HG03060 (cell line): ENCODE results near the gene CCDC28A.
A peak's percentile ranks its signal among the peaks of the same experiment; 100 is the strongest.
"Not testable (repeated sequence)": the region's sequence is repeated elsewhere in the genome, so short reads cannot be mapped to it uniquely, and the experiment has no call there.

ENCODE experiments used
- ATAC-seq: cut with Tn5 transposase; IDR thresholded peaks from one replicate; pipeline ENCODE4 v1.9.1; 2021; ENCODE audit warnings: low read depth, moderate number of reproducible peaks; ENCODE audit not compliant: unreplicated experiment

Gene CCDC28A

DNA sequence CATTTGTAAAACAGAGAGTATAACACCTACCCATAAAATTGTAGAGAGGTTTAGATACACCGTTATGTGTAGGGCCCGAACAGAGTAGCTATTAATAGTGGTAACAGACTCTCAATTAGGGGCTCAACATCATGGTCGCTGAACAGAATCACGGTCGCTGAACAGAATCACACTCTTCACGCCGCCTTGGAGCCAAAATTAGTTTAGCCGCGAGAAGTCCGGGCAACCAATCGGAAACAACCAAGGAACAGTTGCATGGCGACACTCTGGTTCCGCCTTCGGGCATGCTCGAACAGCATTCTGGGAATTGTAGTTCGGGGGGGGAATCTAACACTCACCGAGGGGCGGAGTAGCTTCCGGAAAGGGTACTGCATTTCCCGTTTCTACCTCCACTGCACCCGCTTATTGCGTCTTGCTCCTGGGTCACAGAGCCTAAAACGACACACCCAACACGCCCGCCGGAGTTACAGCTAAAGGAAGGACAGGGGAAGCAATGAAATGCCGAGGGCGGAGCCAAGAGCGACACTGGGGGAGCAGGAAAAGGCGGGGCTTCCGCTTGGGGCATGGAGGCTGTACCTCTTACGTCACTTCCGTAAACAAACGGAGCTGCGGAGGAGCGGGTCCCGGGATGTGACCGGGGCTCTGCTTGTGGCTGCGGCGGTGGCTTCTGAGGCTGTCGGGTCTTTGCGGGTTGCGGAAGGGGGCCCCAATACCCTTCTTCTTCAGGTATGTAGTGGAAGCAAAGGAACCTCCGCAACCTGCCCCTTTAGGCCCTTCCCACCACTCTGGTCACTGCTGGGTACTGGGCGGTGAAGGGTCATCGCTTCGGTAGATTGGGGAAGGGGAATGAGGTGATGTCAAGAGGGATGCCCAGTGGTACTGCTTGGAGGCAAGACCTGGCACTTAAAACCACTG lies at the start of gene CCDC28A:
Gene CCDC28A (plus strand): TSS at position 593 of the 915 bp plus-strand sequence. CDS start 2,352 bp downstream, outside the sequence.
- ATAC-seq, result peak; percentile 79

DNA sequence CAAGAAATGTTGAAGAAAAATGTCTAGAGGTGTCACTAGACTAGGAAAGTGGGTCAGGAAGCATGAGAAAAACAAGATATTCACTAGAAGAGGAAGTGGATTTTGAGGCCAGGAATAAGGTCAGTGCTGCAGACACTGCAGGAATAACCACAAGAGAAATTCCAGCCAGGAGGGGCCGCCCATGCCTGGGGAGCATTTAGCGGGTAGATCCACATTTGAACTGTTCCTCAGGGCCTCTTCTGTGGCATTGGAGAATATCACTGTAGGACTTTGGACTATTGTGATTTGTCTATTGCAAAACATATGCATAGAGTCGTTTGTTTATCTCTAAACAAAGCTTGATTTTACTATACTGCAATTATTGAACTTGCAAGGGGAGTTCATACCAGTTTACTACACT lies 49.6 kb upstream of the CCDC28A start:
- no peak for ATAC-seq

DNA sequence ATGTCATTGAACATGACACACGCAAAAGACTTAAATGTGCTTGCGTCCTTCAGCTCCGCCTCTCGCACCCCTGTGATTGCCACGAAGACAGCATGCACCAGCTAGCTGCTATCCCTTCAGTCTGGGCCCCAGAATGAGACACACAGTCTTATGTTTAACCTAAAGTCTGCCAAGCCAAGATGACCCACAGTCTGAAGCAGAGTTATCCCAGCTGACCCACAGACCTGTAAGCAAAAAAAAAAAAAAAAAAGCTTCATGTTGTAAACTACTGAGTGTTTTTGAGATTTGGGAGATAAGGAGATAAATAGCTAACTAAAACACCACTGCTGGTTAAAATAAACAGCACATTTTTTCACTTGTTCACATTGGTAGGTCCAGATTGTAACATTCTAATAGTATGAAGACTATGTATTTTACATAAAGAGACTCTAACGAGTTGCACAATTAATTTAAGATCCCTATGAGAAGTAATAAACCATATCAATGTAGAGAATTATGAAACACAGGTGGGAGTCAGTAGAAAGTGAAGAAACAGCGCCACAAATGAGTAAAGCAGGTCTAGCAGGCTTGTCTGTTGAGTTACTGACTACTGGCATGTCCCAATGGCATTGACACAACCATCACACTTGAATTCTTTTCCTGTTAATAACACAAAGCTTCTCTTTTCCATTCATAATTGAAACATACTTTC lies 47.4 kb upstream of the CCDC28A start:
- no peak for ATAC-seq

DNA sequence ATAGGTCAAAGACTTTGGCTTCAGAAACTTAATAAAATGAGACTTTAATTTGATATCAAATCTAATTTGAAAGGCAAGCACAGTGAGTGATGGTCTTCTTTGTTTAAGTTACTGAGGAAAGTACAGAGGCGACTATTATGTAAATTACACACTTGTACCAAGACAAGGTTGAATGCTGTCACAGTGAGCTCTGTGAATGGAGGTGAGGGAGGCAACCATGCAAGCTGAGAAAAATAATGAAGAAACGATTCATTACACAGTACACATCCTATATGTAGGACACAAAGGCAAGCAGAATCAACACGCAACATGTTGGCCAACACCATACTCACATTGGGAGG lies 46.8 kb upstream of the CCDC28A start:
- no peak for ATAC-seq

DNA sequence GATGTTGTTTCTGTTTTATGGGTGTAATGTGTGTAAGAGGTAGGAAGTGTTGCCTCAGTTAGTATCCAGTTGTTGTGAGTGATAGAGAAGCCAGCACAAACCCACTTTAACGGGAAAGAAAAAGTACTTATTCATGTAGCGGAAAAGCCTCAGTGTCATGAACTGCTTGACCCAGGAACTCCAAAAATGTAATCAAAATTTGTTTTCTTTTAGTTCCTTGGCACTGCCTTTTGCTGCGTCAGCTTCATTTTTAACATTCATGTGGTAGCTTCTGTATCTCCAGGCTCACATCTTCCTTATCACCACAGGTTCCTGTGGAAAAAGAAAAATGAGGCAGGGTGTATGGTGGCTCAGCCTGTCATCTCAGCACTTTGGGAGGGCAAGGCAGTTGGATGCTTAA lies 46.4 kb upstream of the CCDC28A start:
- ATAC-seq, result no peak

DNA sequence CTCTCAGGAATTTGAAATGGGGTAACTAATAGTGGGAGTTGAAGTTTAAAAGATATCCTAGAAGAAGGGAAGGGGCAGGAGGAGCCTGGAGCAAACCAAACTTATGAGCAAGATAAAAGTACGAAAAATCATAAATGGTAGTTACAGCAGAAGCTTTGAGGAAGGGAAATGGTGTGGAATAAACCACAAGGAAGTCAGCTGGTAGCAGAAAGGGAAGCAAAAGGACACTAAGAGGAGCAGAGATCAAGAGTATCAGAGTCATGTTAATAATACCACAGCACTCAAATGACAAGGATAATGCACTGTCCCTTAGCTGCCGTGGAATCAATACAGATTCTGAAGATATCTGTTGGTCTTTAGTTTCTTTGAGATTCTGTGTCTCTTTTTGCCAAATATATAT lies 44.9 kb upstream of the CCDC28A start:
- no peak for ATAC-seq

DNA sequence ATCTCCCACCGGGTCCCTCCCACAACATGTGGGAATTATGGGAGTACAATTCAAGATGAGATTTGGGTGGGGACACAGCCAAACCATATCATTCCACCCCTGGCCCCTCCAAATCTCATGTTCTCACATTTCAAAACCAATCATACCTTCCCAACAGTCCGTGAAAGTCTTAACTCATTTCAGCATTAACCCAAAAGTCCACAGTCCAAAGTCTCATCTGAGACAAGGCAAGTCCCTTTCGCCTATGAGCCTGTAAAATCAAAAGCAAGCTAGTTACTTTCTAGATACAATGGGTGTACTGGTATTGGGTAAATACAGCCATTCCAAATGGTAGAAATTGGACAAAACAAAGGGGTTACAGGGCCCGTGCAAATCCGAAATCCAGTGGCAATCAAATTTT lies 43.5 kb upstream of the CCDC28A start:
- not testable (repeated sequence) for ATAC-seq

DNA sequence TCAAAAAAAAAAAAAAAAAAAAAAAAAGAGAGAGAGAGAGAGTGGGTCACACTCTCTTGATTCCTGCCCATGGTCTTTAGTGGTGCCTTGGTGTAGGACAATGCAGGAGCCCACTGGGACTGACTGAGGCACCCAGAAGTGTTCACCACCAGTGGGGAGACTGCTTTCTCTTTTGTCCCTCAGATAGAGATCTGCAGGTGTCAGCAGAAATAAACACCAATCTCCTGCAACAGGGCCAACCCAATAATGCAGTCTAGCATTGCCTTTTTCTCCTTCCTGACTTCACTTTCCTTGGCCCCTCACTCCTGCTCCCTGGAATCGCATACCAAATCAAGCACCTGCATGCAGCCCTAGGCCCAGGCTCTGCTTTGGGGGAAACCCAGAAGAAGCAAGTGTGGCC lies 39.0 kb upstream of the CCDC28A start:
- no peak for ATAC-seq

DNA sequence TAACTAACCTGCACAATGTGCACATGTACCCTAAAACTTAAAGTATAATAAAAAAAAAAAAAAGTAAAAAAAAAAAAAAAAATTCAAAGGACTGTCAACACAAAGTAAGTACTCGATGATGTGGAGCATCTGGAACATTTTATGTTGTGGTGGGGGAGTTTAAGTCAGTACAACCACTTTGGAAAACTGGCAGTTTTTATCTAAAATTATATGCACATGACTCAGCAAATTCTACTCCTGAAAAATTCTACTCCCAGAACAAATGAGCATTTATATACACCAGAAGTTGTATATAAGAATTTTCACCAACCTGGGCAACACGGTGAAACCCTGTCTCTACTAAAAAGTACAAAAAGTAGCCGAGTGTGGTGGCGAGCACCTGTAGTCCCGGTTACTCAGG lies 36.9 kb upstream of the CCDC28A start:
- ATAC-seq, result no peak

DNA sequence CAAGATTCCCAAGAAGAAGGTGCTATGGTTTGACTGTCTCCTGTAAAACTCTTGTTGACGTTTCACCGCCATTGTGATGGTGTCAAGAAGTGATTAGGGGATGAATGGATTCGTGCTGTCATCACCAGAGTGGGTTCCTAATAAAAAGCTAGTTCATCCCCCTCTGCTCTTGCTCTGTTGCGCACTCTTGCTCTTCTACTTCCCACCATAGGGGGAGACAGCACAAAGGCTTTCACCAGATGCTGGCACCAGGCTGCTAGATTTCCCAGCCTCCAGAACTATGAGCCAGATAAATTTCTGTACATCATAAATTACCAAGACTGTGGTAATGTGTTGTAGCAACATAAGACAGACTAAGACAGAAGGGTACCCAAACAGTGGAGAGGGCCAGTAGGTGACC lies 21.6 kb upstream of the CCDC28A start:
- no peak for ATAC-seq

DNA sequence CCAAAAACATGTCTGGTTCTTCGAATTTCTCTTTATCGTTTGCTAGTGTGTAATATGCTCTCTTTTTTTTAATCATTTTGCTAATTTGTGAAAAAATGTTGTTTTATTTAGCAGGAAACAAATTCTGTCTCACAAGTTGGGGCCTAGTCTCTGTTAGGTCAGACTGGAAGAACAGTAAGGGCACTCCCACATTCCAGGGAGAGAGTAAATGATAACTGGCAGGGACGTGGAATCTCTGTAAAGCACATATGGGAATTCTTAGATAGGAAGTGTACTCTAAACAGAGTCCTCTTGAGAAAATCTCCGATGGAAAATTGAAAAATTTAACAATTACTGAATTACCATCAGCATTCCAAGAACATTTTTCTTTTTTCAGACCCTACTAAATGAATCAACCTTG lies 16.4 kb upstream of the CCDC28A start:
- ATAC-seq, result no peak

DNA sequence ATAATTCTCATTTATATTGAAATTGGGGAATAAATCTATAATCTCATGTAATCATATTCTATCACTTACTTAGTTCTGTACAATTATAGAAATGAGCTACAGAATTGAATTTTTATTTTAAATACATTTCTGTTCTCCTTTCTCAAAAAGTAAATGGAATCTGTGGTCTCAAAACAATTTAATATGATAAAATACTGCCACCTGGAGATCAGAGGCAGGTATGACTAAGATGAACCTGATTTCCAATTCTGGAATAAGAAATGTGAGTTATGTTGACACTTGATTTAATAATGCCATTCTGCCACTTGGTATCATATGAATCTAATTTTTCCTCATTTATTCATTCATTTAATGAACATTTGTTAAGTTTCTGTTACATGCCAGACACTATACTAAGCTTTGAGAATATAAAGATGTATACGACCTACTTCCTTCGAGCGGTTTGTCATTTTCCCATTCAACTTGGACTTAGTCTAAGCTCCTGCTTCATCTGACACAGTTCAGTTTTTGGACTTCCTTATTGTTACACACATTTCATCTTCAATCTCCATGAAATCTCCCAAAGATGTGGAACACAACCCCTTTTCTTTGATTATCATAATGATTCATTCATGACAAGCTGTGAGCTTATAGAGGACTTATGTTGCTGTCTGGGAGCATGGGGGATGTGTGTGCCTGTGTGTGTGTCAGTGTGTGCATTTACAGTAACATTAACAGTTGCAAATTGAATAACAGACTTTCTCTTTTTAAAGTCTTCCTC lies 7.5 kb upstream of the CCDC28A start:
- no peak for ATAC-seq

DNA sequence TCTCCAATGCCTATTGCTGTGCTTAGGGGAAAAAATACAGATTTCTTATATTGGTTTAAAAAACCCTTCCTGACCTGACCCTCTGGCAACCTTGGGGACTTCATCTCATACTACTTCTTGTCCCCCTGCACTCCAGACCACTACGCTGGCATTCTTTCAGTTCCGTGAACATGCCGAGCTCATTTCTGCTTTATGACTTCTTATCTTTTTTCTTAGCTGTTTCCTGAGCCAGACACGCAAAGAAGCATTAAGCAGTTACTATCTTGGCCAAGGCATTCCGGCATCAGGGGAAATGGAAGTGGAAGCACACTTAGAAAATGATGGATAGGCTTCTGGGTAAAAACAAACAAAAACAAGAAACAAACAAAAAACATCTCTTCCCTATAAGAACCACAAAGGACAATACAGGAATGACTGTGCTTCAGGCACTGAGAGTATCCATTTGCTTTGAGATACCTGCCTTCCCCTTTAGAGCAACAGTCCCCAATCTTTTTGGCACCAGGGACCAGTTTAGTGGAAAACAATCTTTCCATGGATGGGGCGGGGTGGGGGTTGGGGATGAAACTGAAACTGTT lies 4.4 kb upstream of the CCDC28A start:
- ATAC-seq, result no peak

DNA sequence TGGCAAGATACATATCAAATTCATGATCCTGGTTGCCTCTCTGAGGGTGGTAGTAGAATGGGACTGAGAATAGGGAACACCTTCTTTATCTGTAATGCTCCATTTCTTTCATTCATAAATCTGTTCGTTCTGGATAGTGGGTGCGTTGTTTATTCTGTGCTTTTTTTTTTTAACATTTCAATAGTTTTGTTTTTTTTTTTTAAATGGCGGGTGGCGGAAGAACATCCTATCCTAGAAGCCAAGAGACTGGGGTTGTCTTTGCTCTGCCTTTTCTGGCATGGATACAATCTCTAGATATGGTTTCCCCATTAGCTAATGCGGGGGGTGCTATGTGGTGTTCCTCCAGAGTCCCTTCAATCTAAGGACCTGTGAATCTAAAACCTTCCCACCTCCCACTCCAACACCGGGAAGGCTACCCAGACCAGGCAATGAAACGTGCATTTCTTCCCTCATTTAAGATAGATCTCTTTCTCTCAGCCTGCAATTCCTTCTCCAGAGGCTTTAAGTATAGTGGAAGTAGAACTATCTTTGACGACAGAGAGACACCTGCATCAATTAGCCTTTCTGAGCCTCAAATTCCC lies 883 bp upstream of the CCDC28A start:
- ATAC-seq, result no peak

DNA sequence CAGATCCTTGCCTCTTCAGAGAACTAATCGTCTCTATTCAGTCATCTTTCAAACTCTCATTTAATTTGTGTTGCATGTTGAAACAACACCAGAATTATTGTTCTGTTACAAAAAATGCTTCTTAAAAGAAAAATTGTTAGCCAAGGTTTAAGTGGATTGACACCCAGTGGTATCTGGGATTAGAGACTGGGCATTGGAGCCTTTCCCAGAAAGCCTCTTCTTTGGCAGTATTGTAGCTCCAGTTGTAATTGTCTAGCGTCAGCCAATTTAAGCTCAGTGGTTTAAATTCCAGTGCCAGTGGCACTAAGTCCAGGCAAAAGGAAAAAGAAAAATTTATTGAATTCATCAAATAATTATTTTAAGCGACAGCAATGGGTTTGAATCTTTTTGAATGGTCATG lies 801 bp downstream of the CCDC28A start:
- ATAC-seq, result no peak

DNA sequence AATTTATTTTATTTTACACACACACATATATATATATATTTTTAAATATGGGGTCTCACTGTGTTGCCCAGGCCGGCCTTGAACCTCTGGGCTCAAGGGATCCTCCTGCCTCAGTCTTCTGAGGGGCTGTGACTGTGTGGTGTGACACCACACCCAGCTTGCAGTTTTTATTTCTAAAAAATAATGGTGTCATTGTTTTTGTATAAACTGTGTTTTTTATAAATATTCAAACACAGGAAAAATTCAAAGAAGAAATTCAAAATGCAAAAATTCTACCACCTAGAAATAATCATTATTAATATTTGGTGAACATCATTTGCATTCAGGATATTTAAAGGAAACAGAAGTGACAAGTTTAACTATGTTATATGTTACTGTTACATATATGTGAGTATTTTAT lies 3.1 kb downstream of the CCDC28A start:
- ATAC-seq, result no peak

DNA sequence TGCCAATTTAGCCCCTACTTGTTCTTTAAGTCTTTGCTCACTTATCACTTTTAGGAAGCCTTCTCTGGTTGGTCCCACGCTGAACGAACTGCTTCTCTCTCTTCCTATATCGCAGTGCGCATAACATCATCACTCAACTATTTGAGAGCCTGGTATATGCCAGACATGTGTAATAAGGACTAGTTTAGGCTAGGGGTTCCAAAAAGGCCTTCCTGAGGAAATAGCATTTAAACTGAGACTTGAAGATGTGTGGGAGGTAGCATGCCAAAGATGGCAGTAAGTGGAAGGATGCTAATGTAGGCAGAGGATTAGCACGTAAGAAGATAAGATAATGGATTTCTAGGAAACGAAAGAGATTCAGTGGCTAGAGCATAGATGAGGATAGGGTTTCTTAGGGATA lies 4.8 kb downstream of the CCDC28A start:
- no peak for ATAC-seq

DNA sequence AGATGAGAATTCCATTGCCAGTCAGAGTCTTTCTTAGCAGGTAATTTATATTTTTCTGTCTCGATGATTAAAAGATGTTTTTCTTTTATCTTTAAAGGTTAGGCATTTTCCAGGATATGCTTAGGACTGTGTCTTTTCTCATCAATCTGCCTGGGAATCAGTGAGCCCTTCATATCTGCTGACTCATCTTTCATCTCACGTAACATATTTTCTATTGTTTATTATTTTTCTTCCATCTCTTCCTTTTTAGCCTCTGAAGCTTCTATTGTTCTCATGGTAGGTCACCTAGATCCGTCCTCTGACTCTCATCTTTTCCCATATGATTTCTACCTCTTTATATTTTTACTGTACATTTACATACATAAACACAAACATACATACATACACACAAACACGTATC lies 8.7 kb downstream of the CCDC28A start:
- ATAC-seq, result no peak

DNA sequence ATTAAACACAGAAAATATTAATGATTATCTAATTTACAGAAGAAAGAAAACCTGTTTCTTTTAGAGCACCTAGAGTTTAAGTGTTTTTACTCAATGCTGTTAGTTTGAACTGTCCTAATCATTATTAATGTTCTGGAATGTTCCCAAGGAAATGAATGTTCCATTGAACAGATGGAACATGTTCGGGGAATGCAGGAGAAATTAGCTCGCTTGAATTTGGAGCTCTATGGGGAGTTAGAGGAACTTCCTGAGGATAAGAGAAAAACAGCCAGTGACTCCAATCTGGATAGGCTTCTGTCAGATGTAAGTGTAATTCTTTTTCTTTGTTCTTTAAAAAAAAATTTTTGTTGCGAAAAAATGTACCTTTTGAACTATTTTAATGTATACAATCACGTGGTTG lies 11.5 kb downstream of the CCDC28A start:
- ATAC-seq, result no peak

DNA sequence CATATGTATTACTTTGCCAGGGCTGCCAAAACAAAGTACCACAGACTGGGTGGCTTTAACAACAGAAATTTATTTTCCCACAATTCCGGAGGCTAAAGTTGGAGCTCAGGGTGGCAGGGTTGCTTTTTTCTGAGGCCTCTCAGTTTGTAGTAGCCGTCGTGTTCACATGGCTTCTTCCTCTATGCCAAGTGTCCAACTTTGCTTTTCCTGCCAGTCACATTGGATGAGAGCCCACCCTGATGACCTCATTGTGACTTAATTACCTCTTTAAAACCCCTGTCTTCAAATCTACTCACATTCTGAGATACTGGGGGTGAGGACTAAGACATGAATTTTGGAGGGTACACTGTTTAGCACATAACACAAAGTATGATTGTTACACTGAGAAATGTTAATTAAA lies 12.4 kb downstream of the CCDC28A start:
- ATAC-seq, result no peak

DNA sequence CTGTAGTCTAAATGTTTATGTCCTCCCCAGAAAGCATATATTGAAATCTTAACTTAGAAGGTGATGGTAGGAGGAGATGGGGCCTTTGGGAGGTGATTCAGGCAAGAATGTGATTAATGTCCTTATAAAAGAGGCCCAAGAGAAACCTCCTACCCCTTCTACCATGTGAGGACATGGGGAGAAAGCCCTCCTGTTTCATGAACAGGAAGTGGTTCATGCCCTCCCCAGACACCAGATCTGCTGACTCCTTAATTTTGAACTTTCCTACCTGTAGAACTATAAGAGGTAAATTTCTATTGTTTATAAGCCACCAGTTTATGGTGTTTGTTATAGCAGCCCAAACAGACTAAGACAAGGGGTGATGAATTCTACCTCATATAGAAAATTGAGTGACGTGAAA lies 13.6 kb downstream of the CCDC28A start:
- ATAC-seq, result no peak
